Fibroblast of villous mesenchyme (primary cell): ENCODE data around the gene ANKDD1B. TPM values are rescaled to one million over a fixed set of nuclear protein-coding genes. Genes with fewer than 3 reads are reported as not detected.

Source experiments
- DNase-seq: peaks from one replicate; pipeline ENCODE4 v3.0.0-alpha.2; 2010; ENCODE audit warnings: low read depth
- H3K4me3 ChIP-seq: 2 replicates; pipeline ENCODE4 v1.5.1; 2011; ENCODE audit warnings: low read depth, mild to moderate bottlenecking, low read length
- total RNA-seq: library from RNA; depleted of rRNA; stranded (reverse); fragments of >200 nt; gene quantifications from 2 replicates; pipeline ENCODE4 v1.2.3, GENCODE V29; 2012
- TF ChIP-seq, protein P1 (sequence below): IDR thresholded peaks from 2 replicates; pipeline ENCODE4 v1.5.1; 2012; ENCODE audit warnings: low read depth, mild to moderate bottlenecking, low read length; ENCODE audit not compliant: insufficient read depth

ANKDD1B gene
- total RNA-seq, 1 donor = under 0.01 TPM

DNA sequence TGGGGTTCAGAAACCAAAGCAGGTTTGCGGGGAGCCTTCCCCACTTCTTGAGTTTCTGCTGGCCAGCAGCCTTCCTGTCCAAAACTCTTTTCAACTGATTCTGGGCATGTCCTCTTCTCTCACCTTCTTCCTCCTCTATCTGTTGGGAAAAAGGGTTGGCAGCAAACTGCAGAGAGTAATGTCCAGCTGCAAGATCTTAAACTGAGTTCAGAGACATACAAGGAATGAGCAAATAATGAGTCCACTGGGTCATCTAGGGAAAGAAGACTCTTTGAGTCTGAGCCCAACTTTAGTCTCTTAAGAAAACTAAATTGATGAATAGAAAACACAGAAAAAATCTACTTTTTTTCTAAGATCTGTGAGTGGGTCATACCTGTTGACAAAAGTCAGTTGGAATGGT, 16.5 kb downstream of the ANKDD1B start:
- DNase-seq = no peak
- no peak overlapping the region for H3K4me3 ChIP-seq
- TF ChIP-seq, protein P1, sequence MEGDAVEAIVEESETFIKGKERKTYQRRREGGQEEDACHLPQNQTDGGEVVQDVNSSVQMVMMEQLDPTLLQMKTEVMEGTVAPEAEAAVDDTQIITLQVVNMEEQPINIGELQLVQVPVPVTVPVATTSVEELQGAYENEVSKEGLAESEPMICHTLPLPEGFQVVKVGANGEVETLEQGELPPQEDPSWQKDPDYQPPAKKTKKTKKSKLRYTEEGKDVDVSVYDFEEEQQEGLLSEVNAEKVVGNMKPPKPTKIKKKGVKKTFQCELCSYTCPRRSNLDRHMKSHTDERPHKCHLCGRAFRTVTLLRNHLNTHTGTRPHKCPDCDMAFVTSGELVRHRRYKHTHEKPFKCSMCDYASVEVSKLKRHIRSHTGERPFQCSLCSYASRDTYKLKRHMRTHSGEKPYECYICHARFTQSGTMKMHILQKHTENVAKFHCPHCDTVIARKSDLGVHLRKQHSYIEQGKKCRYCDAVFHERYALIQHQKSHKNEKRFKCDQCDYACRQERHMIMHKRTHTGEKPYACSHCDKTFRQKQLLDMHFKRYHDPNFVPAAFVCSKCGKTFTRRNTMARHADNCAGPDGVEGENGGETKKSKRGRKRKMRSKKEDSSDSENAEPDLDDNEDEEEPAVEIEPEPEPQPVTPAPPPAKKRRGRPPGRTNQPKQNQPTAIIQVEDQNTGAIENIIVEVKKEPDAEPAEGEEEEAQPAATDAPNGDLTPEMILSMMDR = no peak

DNA sequence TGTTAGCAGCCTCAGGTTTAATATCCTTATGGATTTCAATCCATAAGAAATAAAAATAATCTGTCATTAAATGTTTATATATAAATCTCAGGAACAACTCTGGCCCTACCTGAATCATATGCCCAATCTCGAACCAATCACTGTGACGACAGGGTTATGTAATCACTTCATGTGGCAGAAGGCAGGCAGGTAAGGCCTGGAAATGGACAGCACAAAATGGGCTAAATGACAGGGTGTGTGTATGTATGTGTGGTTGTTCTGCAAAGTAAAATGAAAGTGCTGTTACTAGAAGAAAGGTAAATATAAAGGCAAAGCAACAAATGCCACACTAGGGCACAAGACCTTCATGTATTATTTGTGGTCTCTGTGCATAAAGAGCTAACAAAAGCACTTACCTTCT, 19.6 kb downstream of the ANKDD1B start:
- no peak for DNase-seq
- TF ChIP-seq, protein P1 = no peak
- H3K4me3 ChIP-seq = no peak overlapping the region

DNA sequence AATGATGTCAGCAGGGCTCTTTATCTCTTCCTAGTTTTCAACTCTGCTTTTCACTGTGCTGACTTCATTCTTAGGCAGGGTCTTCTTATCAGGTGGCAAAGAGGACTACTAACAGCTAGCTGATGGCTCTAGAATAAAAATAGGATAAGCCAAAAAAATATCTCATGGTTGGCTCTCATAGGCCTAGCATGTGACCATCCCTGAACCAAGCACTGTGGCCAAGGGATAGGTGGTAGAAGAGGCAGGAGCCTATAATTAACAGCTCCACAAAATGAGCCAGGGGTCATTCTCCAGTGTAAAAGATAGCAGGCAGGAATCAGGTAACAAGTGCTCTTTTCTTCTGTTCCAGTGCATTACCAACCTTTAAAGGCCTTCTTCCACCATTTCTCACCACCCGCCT, 21.1 kb downstream of the ANKDD1B start:
- no peak for DNase-seq
- TF ChIP-seq, protein P1 = no peak
- H3K4me3 ChIP-seq = no peak overlapping the region

DNA sequence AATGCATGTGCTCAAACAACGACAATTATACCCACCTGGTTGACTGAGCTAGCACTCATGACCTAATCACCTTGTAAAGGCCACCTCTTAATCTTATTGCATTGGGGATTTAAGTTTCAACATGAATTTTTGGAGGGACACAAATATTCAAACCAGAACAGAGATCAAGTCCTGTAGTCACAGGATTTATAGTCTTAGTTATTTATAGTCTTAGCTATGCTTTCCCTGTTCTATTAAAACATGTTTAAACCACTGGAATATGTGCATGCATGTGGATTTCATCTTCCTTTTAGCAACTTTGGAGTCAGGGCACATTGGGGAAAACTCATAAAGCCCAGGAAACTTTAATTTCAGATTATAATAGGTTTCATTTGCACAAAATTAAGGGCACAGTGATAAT, 26.7 kb downstream of the ANKDD1B start:
- TF ChIP-seq, protein P1 = no peak
- no peak for DNase-seq
- H3K4me3 ChIP-seq = no peak overlapping the region

DNA sequence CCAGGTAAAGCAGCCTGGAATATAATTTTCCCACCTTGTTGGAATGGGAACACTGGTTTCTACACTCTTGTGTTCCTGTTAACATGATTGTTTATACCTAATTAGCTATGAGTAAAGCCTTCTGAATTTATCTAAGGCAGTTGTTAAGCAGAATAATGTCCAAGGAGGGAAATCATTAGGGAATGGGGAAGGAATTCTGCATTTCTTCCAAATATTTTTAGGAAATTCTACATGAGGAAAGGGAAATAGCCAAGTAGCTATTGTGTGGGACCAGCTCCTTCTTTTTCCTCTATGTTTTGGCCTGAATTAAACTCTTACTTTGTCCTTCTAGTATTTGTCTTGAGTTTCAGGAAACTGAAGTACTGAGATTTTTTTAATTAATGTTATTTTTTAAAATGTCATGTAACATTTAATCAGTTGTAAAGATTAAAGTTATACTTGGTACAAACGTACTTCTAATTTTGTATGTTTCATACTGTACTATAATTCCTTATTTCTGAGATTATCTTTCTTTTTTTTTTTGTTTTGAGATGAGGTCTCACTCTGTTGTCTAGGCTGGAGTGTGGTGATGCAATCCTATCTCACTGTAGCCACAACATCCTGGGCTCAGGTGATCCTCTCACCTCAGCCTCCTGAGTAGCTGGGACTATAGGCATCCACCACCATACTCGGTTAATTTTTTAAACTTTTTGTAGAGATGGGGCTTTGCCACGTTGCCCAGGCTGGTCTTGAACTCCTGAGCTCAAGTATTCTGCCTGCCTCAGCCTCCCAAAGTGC, 28.5 kb downstream of the ANKDD1B start:
- no peak for DNase-seq
- H3K4me3 ChIP-seq = no peak overlapping the region
- TF ChIP-seq, protein P1 = no peak

DNA sequence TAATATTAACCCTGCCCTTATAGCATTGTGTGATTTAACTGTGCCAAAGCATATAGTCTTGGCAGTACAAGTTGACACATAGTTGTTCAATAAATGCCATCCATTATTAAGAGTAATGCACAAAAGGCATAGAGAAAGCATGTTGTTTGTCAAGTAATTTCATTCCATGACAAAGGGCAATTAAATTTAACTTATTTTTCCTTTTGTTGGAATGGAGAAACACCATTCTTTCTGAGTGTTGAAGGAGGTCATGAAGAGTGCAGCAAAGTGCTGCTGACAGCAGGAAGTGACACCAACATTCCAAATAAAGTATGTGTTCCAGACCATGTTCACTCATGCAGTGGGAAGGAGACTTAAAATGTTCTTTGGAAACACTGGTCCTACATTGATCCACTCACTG, 29.1 kb downstream of the ANKDD1B start:
- DNase-seq = peak; percentile 64
- TF ChIP-seq, protein P1 = no peak
- no peak overlapping the region for H3K4me3 ChIP-seq

DNA sequence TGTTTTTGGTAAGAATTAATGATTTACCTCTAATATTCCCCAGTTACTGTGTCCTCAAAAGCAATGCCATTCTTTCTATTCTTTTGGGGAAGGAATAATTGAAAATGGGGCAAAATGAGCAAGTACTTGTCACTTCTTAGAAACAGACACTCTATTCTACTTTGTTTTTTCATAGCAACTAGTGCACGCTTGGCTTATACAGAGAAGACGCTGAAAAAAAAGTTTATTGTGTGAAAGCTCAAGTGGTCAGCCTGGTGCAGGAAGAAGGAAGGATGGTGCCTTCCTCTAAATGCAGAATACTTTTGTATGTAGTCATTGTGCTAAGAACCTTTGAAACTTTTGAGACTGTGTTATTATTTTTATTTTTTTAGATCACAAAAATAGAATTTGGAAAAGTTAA, 29.6 kb downstream of the ANKDD1B start:
- DNase-seq = no peak
- TF ChIP-seq, protein P1 = no peak
- no peak overlapping the region for H3K4me3 ChIP-seq
